A549 (cell line): ENCODE measurements around the gene LAMTOR4. TPM values are rescaled to one million over a fixed set of nuclear protein-coding genes. Genes with fewer than 3 reads are reported as not detected.
A peak's percentile ranks its signal among the peaks of the same experiment; 100 is the strongest.

ENCODE experiments used
- ATAC-seq, 2 experiments: fragments of 200-7000 bp in 1 of 2; fragments of >200 bp in 1 of 2; cut with Nextera tagmentation in 1 of 2; cut with Tn5 transposase in 1 of 2; 3 replicates each; pipeline versions ENCODE4 v1.8.0 to v1.9.1; 2018 to 2020; ENCODE audit warnings: mild to moderate bottlenecking in 1 of 2, moderate library complexity in 1 of 2
- CTCF ChIA-PET: fragments of 300-600 bp; sonication (Branson Sonifier 250); formaldehyde crosslinking; extraction: SDS; loops from one replicate; lab custom pipeline; 2021; ENCODE audit warnings: antibody characterized with exemption, inconsistent platforms; lab: Yijun Ruan, JAX
- POLR2A ChIA-PET: fragments of 350-600 bp; formaldehyde crosslinking; extraction: SDS; loops from one replicate; lab custom pipeline; 2021; ENCODE audit warnings: antibody characterized with exemption, inconsistent platforms; lab: Yijun Ruan, JAX
- DNase-seq, 2 experiments: peaks; one replicate each; pipeline versions ENCODE4 v3.0.0 to v3.0.0-alpha.2; 2011 to 2016; ENCODE audit warnings: low read depth in 1 of 2, low spot score in 1 of 2
- FAIRE-seq: peaks from 2 replicates; lab custom pipeline; 2011; peaks lifted over from hg19 to GRCh38; lab: Jason Lieb, UNC
- H3K27ac ChIP-seq, 2 experiments: fragments of >200 bp; sonication (Bioruptor Twin); formaldehyde crosslinking; 3 replicates each; pipeline ENCODE4 v1.5.1; 2016 to 2017
- H3K4me1 ChIP-seq: fragments of >200 bp; sonication (Bioruptor Twin); formaldehyde crosslinking; 3 replicates; pipeline ENCODE4 v1.6.1; 2016
- H3K4me2 ChIP-seq: fragments of >200 bp; sonication (Bioruptor Twin); formaldehyde crosslinking; 3 replicates; pipeline ENCODE4 v1.6.1; 2016
- H3K4me3 ChIP-seq: fragments of >200 bp; sonication (Bioruptor Twin); formaldehyde crosslinking; 3 replicates; pipeline ENCODE4 v1.5.1; 2016
- H3K9me3 ChIP-seq: fragments of >200 bp; sonication (Bioruptor Twin); formaldehyde crosslinking; 3 replicates; pipeline ENCODE4 v1.6.1; 2016
- BHLHE40 ChIP-seq: IDR thresholded peaks from 2 replicates; pipeline ENCODE4 v1.6.1; 2012; ENCODE audit warnings: low read depth, low read length, inconsistent platforms
- CEBPB ChIP-seq, 2 experiments: fragments of >200 bp in 1 of 2; sonication (Bioruptor Twin) in 1 of 2; formaldehyde crosslinking in 1 of 2; IDR thresholded peaks; 2 replicates each; pipeline ENCODE4 v1.6.1; 2012 to 2016
- CHD2 ChIP-seq: fragments of 150-350 bp; IDR thresholded peaks from 2 replicates; pipeline ENCODE4 v1.6.1; 2014; ENCODE audit warnings: low read length; ENCODE audit not compliant: partially characterized antibody
- EHMT2 ChIP-seq: fragments of 200-600 bp; sonication (generic); IDR thresholded peaks from 2 replicates; pipeline ENCODE4 v1.6.1; 2016; ENCODE audit warnings: antibody characterized with exemption, low read depth, mild to moderate bottlenecking, moderate library complexity
- FOSB ChIP-seq: fragments of 250-450 bp; sonication (Bioruptor Pico); IDR thresholded peaks from 2 replicates; pipeline ENCODE4 v1.5.0; 2020; ENCODE audit warnings: mild to moderate bottlenecking, moderate library complexity
- HOXA7 ChIP-seq: fragments of 250-450 bp; sonication (Bioruptor Pico); IDR thresholded peaks from 2 replicates; pipeline ENCODE4 v1.5.0; 2020; ENCODE audit warnings: mild to moderate bottlenecking, moderate library complexity
- HOXB5 ChIP-seq: fragments of 250-450 bp; sonication (Bioruptor Pico); IDR thresholded peaks from 2 replicates; pipeline ENCODE4 v1.5.0; 2020; ENCODE audit warnings: mild to moderate bottlenecking, moderate library complexity
- JUN ChIP-seq, 2 experiments: fragments of >200 bp; sonication (Bioruptor Twin); formaldehyde crosslinking; IDR thresholded peaks; 2 replicates in 1 of 2; 3 replicates in 1 of 2; pipeline ENCODE4 v1.6.1; 2016 to 2017
- POLR2A ChIP-seq: IDR thresholded peaks from 2 replicates; pipeline ENCODE4 v1.6.1; 2012; ENCODE audit warnings: mild to moderate bottlenecking, low read length
- POLR2AphosphoS2 ChIP-seq: conservative IDR thresholded peaks from 2 replicates; pipeline ENCODE4 v1.6.1; 2012; ENCODE audit warnings: low read length, improper control_type of control experiment, inconsistent platforms
- RAD21 ChIP-seq, 2 experiments: fragments of >200 bp in 1 of 2; sonication (Bioruptor Twin) in 1 of 2; formaldehyde crosslinking in 1 of 2; IDR thresholded peaks in 1 of 2; conservative IDR thresholded peaks in 1 of 2; 2 replicates in 1 of 2; 3 replicates in 1 of 2; pipeline ENCODE4 v1.6.1; 2012 to 2018; ENCODE audit warnings: inconsistent platforms in 1 of 2
- RARB ChIP-seq: fragments of 250-450 bp; sonication (Bioruptor Pico); IDR thresholded peaks from 2 replicates; pipeline ENCODE4 v1.8.0; 2021; ENCODE audit warnings: mild to moderate bottlenecking, moderate library complexity
- RCOR1 ChIP-seq: fragments of 150-350 bp; IDR thresholded peaks from 2 replicates; pipeline ENCODE4 v1.6.1; 2014; ENCODE audit warnings: antibody characterized with exemption, low read length, low read depth
- RNF2 ChIP-seq: fragments of 200-600 bp; sonication (generic); IDR thresholded peaks from 2 replicates; pipeline ENCODE4 v1.6.1; 2016; ENCODE audit warnings: low read depth, mild to moderate bottlenecking, antibody characterized with exemption, moderate library complexity, borderline replicate concordance
- SMC3 ChIP-seq: fragments of >200 bp; sonication (Bioruptor Twin); formaldehyde crosslinking; IDR thresholded peaks from 3 replicates; pipeline ENCODE4 v1.6.1; 2018; ENCODE audit warnings: inconsistent platforms
- SREBF2 ChIP-seq: fragments of 450-650 bp; IDR thresholded peaks from 2 replicates; pipeline ENCODE4 v1.6.1; 2014; ENCODE audit warnings: mild to moderate bottlenecking, moderate library complexity
- TFCP2L1 ChIP-seq: fragments of 250-450 bp; sonication (Bioruptor Pico); IDR thresholded peaks from 2 replicates; pipeline ENCODE4 v1.5.0; 2021; ENCODE audit warnings: mild to moderate bottlenecking
- ZFP36 ChIP-seq: fragments of 450-650 bp; IDR thresholded peaks from 2 replicates; pipeline ENCODE4 v1.6.1; 2014; ENCODE audit warnings: borderline replicate concordance; ENCODE audit not compliant: partially characterized antibody
- ZNF302 ChIP-seq: fragments of 250-450 bp; sonication (Bioruptor Pico); IDR thresholded peaks from 2 replicates; pipeline ENCODE4 v1.9.0; 2021; ENCODE audit warnings: inconsistent platforms, mild to moderate bottlenecking, moderate library complexity
- WGBS: methylation state at CpG from one replicate; pipeline ENCODE4 v1.1.6; 2017; ENCODE audit errors: missing lambda C conversion rate; 5-methylcytosine and 5-hydroxymethylcytosine counted together
- polyA plus RNA-seq, 4 experiments: library from polyadenylated mRNA; depleted of rRNA in 3 of 4; stranded (reverse); fragments of >200 nt; fragmentation: RNase III in 1 of 4; extraction: RNeasy Plus Mini Kit Qiagen cat#74134 plus additional on column Dnase treatment in 1 of 4; gene quantifications; 2 replicates in 3 of 4; 3 replicates in 1 of 4; pipeline ENCODE4 v1.2.3, GENCODE V29; 2011 to 2017
- TF ChIP-seq, protein P1 (sequence below): fragments of 150-350 bp; IDR thresholded peaks from 2 replicates; pipeline ENCODE4 v1.6.1; 2014; ENCODE audit warnings: low read depth, mild to moderate bottlenecking, low read length
- TF ChIP-seq, protein P2 (sequence below): IDR thresholded peaks from 2 replicates; pipeline ENCODE4 v1.6.1; 2012
- TF ChIP-seq, protein P3 (sequence below): fragments of >200 bp; sonication (Bioruptor Twin); formaldehyde crosslinking; IDR thresholded peaks from 3 replicates; pipeline ENCODE4 v1.5.1; 2016
- TF ChIP-seq, protein P4 (sequence below): IDR thresholded peaks from 2 replicates; pipeline ENCODE4 v1.6.1; 2012; ENCODE audit warnings: low read depth, borderline replicate concordance
- TF ChIP-seq, protein P5 (sequence below): fragments of 250-450 bp; sonication (Bioruptor Pico); IDR thresholded peaks from 2 replicates; pipeline ENCODE4 v1.5.0; 2020; ENCODE audit warnings: low read depth, mild to moderate bottlenecking, moderate library complexity

Gene LAMTOR4
- polyA plus RNA-seq, 2 of the 4 experiments (the other 2 are of a cell fraction) = 123 to 177 TPM

DNA sequence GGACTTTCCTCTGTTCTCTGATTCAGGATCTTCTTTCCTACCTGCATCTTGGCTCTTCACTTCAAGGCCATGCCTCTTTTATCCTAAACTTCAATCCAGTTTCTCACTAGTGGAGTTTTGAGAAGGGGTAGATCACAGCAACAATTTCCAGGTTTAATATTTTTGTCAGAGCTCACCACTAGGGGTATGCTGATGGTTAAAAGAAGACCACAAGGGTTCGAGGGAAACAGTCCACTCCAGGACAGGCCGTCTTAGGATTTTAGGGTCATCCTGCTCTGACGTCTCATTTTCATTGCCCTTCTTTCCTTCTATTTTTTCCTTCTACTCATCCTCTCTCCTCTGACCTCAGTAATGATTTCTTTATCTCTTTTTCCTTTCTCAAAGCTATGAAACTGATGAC lies 40.3 kb downstream of the LAMTOR4 start:
- Histone ChIP-seq H3K4me1 (peaks cover 4% of the 10 kb centered on the region; the same call in 2 of the 3 replicates), H3K4me3 (no peak overlapping the region), H3K4me2 (no peak overlapping the region), H3K9me3 (no peaks in the 10 kb centered on the region), H3K27ac (no peak overlapping the region)
- WGBS = 57% methylated on average over 3 of the region's 3 CpGs
- DNase-seq (no peak), ATAC-seq (peak; percentile 54 to 73; a peak in 3 of 6 replicates), FAIRE-seq (no peak)
- ChIA-PET CTCF (interaction anchor here (1.2 to 3.9 kb wide), 7 partner anchors 10 to 158 kb away, joined by 3 to 29 read pairs (median 5); no protein-coding TSS in a partner anchor), POLR2A (no interaction called here)
- no peak for TF ChIP-seq ZFP36
- TF ChIP-seq, protein P1, sequence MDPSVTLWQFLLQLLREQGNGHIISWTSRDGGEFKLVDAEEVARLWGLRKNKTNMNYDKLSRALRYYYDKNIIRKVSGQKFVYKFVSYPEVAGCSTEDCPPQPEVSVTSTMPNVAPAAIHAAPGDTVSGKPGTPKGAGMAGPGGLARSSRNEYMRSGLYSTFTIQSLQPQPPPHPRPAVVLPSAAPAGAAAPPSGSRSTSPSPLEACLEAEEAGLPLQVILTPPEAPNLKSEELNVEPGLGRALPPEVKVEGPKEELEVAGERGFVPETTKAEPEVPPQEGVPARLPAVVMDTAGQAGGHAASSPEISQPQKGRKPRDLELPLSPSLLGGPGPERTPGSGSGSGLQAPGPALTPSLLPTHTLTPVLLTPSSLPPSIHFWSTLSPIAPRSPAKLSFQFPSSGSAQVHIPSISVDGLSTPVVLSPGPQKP = no peak
- no peak for TF ChIP-seq HOXB5 (CRISPR knock-in tag)
- TF ChIP-seq EHMT2 = no peak
- TF ChIP-seq JUN (IDR thresholded peaks at IDR 0.05) = no peak
- no peak for TF ChIP-seq RARB

DNA sequence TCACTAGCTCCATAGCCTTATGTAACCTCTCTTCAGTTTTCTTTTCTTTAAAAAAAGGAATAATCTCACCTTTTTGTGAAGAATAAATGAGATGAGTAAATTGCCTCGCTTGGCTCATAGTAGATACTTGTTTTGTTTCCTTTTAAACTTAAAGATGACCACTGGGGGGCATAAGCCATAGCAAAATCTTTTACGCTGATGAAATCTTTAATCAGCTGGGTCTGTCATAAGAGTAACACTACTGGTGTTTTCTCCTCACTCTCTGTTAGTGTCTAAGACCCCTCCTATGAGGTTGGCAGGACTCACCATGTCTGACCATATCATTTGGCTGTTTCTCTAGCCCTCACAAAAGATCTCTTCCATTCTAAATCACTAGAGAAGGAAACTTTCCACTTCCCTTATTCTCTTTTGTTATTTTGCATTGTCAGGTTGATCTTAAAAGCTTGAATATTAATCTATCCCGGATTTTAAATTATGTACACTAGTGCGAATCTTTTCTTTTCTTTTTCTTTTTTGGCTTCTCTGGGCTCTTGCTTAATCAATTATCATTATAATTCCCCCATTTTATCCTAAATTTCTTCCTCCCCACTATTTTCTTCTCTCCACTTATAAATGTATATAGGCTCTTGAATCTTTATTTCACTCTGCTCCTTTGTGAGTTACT lies 41.5 kb downstream of the LAMTOR4 start:
- WGBS = 37% methylated on average over 4 of the region's 4 CpGs
- H3K4me1 ChIP-seq = peaks cover 4% of the 10 kb centered on the region; the same call in 2 of the 3 replicates
- ATAC-seq (peak; percentile 84 to 89), DNase-seq (peak; percentile 58 to 60), FAIRE-seq (peak; percentile 77)
- H3K9me3 ChIP-seq = no peaks in the 10 kb centered on the region
- peak overlapping the region; percentile 38; the same call in 2 of the 3 replicates for H3K4me2 ChIP-seq
- POLR2A ChIA-PET = interaction anchor here (1.0 kb wide), 1 partner anchor 239 kb away, joined by 3 read pairs; the partner anchor contains the start of gene ZCWPW1
- TF ChIP-seq SMC3 (peak; percentile 55), CEBPB (IDR thresholded peaks at IDR 0.05) (peak in 1 of 2 experiments; percentile 59; a peak in 1 of 4 replicates), POLR2AphosphoS2 (no peak), POLR2A (no peak), RAD21 (conservative IDR thresholded peaks at IDR 0.05 in 1 of 2, IDR thresholded peaks at IDR 0.05 in 1 of 2) (peak; percentile 54 to 62; a peak in 4 of 5 replicates), CHD2 (no peak), ZFP36 (no peak)
- TF ChIP-seq, protein P2, sequence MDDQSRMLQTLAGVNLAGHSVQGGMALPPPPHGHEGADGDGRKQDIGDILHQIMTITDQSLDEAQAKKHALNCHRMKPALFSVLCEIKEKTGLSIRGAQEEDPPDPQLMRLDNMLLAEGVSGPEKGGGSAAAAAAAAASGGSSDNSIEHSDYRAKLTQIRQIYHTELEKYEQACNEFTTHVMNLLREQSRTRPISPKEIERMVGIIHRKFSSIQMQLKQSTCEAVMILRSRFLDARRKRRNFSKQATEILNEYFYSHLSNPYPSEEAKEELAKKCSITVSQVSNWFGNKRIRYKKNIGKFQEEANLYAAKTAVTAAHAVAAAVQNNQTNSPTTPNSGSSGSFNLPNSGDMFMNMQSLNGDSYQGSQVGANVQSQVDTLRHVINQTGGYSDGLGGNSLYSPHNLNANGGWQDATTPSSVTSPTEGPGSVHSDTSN = no peak
- TF ChIP-seq, protein P3, sequence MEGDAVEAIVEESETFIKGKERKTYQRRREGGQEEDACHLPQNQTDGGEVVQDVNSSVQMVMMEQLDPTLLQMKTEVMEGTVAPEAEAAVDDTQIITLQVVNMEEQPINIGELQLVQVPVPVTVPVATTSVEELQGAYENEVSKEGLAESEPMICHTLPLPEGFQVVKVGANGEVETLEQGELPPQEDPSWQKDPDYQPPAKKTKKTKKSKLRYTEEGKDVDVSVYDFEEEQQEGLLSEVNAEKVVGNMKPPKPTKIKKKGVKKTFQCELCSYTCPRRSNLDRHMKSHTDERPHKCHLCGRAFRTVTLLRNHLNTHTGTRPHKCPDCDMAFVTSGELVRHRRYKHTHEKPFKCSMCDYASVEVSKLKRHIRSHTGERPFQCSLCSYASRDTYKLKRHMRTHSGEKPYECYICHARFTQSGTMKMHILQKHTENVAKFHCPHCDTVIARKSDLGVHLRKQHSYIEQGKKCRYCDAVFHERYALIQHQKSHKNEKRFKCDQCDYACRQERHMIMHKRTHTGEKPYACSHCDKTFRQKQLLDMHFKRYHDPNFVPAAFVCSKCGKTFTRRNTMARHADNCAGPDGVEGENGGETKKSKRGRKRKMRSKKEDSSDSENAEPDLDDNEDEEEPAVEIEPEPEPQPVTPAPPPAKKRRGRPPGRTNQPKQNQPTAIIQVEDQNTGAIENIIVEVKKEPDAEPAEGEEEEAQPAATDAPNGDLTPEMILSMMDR = peak; percentile 63
- CTCF ChIA-PET = interaction anchor here (0.6 to 3.9 kb wide), 21 partner anchors 11 to 222 kb away, joined by 3 to 29 read pairs (median 5); partner anchors contain the start of genes GPC2, PVRIG and STAG3
- H3K4me3 ChIP-seq = no peak overlapping the region
- H3K27ac ChIP-seq = peak overlapping the region; percentile 62 to 63; a peak in 3 of 6 replicates

DNA sequence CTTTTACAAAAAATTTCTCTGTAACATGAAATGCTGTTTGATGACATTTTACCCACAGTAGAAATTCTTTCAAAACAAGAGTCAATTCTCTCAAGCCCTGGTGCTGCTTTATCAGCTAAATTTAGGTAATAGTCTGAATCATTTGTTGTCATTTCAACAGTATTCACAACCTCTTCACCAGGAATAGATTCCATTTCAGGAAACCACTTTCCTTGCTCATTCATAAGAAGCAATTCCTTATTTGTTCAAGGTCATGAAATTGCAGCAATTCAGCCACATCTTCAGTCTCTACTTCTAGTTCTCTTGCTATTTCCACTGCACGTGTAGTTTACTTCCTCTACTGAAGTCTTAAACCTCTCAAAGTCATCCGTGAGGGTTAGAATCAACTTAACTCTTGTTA lies 43.1 kb downstream of the LAMTOR4 start:
- peaks cover 4% of the 10 kb centered on the region; the same call in 2 of the 3 replicates for H3K4me1 ChIP-seq
- H3K4me2 ChIP-seq = no peak overlapping the region
- POLR2A ChIA-PET = no interaction called here
- ATAC-seq (no peak), DNase-seq (no peak)
- TF ChIP-seq POLR2A (no peak), TFCP2L1 (no peak), SREBF2 (no peak), BHLHE40 (no peak), RAD21 (conservative IDR thresholded peaks at IDR 0.05 in 1 of 2, IDR thresholded peaks at IDR 0.05 in 1 of 2) (no peak), RCOR1 (no peak), RNF2 (no peak), ZNF302 (CRISPR knock-in tag) (no peak), HOXA7 (CRISPR knock-in tag) (no peak), FOSB (CRISPR knock-in tag) (no peak)
- TF ChIP-seq, protein P4, sequence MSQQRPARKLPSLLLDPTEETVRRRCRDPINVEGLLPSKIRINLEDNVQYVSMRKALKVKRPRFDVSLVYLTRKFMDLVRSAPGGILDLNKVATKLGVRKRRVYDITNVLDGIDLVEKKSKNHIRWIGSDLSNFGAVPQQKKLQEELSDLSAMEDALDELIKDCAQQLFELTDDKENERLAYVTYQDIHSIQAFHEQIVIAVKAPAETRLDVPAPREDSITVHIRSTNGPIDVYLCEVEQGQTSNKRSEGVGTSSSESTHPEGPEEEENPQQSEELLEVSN = no peak
- TF ChIP-seq, protein P5, sequence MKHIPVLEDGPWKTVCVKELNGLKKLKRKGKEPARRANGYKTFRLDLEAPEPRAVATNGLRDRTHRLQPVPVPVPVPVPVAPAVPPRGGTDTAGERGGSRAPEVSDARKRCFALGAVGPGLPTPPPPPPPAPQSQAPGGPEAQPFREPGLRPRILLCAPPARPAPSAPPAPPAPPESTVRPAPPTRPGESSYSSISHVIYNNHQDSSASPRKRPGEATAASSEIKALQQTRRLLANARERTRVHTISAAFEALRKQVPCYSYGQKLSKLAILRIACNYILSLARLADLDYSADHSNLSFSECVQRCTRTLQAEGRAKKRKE = no peak
- TF ChIP-seq, all 56 proteins: peak for 0
- FAIRE-seq = no peak
- Histone ChIP-seq H3K4me3 (no peak overlapping the region), H3K9me3 (no peaks in the 10 kb centered on the region), H3K27ac (no peak overlapping the region)
- CTCF ChIA-PET = interaction anchor here (2.7 kb wide), 1 partner anchor 59 kb away, joined by 14 read pairs; no protein-coding TSS in a partner anchor
- WGBS = 71% methylated on average over 2 of the region's 2 CpGs
